ENCODE results near the gene IZUMO2. TPM values are rescaled to one million over a fixed set of nuclear protein-coding genes. Genes with fewer than 3 reads are reported as not detected.
A peak's percentile ranks its signal among the peaks of the same experiment; 100 is the strongest.
"Not testable (repeated sequence)": the region's sequence is repeated elsewhere in the genome, so short reads cannot be mapped to it uniquely, and the experiment has no call there.

Gene IZUMO2
- total RNA-seq, 1 donor from 2014 or later, result not detected

DNA sequence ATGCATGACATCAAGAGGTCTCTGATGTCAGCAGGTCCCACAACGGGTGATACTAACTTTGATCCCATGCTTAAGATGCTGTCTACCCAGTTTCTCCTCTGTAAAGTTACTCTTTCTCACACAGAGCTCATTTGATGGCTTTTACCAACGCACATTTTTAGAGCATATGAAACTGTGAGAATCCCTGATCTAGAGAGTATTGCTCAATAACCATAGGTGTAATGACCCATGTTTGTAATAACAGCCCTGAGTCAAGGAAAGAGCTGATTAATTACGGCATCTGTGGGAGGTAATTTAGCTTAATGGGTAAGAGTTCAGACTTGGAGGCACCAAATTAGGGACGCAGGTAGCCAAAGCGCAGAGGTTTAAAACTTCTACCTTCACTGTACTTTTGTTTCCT, 18.0 kb upstream of the IZUMO2 start:
- no peak for DNase-seq

GRCh38 chr19:50178859-50179537, 15.9 kb upstream of the IZUMO2 start:
- no peak for DNase-seq

DNA sequence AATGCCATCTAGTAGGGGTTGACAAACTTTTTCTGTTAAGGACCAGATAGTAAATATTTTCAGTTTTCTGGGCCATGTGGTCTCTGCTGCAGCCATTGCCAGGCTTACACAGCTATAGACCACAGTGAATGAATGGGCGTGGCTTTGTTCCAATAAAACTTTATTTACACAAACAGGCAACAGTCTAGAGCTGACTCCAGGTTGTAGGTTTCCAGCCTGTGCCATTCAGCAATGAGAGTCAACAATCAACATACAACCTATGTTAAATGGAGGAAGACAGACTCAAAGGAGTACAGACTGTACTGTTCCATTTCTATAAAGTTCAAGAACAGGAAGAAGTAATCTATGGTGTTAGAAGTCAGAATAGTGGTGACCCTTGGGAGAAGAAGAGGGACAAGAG, 15.2 kb upstream of the IZUMO2 start:
- DNase-seq, result no peak

- DNase-seq, result no peak
Observed at GRCh38 chr19:50176775-50177174, 13.7 kb upstream of the IZUMO2 start.

- DNase-seq, result no peak
Observed at GRCh38 chr19:50175924-50176323, 12.8 kb upstream of the IZUMO2 start.

DNA sequence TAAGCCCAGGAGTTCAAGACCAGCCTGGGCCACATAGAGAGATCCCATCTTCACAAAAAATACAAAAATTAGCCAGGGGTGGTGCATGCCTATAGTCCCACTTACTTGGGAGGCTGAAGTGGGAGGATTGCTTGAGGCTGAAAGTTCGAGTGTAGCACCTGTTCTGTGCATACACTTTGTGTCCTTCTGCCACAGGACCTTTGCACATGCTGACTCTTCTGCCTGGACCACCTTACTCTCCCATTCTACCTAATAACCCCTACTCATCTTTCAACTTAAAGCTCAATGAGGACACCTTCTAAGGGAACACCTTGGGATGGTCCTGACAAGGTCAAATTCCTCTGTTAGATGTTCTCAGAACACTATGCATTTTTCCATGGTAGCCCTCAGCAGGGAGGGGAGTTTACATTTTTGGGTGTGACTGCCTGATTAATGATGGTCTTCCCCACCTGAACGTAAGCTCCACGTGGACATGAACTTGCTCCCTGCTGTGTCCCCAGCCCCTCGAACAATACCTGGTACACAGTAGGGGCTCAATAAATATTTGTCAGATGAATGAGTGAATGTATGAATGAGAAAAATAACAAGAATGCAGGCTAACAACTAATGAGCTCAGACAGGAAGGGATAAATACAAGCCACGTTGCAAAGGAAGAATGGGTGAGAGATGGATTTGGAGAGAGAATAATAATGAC, 11.2 kb upstream of the IZUMO2 start:
- DNase-seq, result no peak

DNA sequence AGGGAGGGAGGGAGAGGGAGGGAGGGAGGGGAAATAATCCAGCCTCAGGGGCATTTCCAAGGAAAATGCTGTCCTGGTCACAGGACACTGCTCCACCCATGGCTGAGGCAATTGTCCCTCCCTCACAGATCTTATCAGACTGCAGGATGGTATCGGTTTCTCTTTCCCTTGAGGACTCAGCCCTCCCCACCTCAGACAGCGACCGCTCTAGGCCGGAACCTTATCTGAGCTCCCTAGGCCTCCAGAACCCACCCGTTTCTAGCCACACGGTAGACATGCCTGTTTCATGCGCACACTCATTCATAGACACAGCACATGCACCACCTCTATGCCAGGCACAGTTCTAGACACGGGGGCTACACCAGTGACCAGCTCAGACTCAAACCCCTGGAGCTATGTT, 10.0 kb upstream of the IZUMO2 start:
- DNase-seq, result no peak

DNA sequence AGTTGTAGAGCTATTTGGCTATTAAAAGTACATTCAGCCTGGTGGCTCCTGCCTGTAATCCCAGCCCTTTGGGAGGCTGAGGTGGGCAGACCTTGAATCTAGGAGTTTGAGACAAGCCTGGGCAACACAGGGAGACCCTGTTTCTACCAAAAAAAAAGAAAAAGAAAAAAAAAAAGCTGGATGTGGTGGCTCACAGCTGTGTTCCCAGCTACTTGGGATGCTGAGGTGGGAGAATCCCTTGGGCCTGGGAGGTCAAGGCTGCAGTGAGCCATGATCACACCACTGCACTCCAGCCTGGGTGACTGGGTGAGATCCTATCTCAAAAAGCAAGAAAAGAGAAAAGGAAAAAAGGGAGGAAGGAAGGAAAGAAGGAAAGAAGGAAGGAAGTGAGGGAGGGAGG, 9.6 kb upstream of the IZUMO2 start:
- DNase-seq, result no peak

GRCh38 chr19:50171752-50172151, 8.7 kb upstream of the IZUMO2 start:
- no peak for DNase-seq

GRCh38 chr19:50167314-50167721, 4.2 kb upstream of the IZUMO2 start:
- no peak for DNase-seq

DNA sequence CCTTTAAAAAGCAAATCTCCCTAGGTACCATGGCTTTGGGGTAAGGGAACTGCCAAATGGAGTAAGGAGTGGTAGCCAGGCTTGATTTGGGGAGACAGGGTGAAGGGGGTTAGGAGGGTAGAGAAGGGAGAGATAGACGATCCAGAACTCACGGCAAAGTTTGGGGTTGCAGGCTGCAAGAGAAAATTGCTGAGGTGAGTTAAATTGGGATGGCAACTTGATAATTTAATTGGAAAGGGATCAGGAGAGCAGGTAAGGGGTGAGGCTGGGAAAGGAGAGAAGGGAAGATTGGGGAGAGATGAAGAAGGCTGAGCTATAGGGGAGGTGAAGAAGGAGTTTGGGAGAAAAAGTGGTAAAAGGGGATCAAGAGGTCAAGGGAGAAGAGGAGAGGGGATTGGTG, 4.0 kb downstream of the IZUMO2 start:
- DNase-seq, result no peak

DNA sequence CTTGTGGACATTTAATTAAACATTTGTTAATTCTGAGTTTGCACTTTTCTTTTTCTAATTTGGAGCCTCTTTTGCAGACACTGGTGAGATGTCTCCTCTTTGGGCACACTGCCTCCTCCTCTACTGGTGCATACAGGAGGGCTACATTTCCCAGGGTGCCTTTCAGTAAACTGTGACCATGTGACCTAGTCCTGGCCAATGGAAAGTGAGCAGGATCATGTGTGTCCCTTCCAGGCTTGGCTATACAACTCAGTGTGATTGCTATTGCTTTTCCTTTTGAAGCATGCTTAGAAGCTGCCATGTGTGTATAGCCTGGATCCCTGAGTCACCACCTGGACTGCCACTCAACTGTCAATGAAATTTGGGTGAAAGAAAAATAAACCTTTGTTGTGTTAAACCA, 4.5 kb downstream of the IZUMO2 start:
- no peak for DNase-seq

- no peak for DNase-seq
Observed at GRCh38 chr19:50155520-50156109, 7.5 kb downstream of the IZUMO2 start.

DNA sequence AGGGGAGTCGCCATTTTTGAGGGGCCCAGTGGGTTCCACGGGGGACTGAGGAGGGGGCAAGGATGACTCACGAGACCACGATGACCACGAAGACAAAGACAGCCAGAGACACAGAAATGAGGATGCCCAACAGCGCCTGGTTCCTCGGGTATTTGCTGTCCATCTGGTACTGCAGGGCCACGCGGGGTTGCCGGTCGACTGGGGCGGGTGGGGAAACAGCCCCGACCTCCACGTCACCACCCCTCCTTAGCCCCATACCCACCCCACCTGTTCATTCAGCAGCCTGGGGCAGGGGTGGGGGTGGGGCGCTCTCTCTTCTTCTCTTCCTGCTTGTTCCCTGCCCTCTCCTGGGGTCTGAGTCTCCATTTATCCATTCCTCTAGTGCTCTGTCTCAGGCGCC, 8.6 kb downstream of the IZUMO2 start:
- DNase-seq, result no peak

DNA sequence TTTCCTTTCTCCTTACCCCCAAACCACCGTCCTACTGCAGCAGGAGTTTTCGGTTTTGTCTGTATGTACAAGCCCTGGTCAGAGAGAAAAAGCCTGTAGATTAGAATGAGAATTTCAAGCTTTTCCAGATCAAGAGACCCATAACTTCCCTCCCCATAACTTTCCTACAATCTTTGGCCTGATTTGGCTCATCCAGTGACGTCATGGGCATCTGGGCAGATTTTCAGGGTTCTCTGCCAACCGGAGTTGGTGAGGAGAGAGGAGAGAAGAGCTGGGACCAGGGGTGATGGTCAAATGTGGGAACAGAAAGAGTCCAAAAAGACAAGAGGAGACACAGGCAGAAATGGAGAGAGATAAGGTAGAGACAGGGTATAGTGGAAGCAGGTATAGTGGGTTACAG, 10.5 kb downstream of the IZUMO2 start:
- no peak for DNase-seq

GRCh38 chr19:50148528-50148927, 14.6 kb downstream of the IZUMO2 start:
- no peak for DNase-seq

DNA sequence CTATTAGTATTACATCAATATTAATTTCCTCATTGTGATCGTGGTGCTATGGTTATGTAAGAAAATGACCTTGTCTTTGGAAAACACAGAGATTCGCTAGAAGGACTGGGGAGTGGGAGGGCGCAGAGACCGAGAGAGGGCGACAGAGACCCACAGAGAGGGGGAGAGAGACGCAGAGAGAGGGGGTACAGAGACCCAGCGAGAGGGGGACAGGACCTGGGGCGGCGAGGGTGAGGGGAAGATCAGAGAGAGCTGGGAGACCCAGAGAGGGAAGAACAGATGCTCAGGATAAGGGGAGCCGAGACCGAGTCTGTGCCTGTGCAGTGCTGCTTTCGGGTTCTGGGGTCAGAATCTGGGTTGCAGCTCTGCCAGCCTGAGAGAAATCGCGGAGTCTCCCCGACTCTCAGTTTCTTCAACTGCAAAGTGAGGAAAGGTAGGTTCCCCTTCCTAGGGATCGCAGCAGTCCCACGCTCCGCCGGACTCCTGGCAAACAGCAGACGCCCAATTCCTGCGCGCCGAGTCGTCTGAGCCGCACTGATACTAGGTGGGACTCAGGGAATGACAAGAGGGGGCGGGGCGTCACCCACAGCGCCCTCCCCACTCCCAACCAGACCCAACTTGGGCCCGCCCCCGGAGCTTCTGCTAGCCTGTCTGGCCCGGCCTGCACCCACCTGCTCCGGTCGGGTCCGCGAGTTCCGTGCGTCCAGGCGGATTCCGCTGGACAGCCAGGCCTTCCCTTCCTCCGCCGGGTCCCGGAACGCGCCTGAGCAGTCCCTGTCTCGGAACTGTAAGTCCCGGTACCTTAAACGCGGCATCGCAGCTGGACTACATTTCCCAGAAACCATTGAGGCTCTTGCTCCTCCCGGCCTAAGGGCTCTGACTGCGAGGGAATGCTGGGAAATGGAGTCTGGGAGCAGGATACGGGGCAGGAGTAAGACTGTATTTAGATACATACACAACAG, 15.3 kb downstream of the IZUMO2 start:
- DNase-seq, result peak; percentile 93

- DNase-seq, result peak; percentile 12
Observed at GRCh38 chr19:50141921-50142320, 21.2 kb downstream of the IZUMO2 start.

DNA sequence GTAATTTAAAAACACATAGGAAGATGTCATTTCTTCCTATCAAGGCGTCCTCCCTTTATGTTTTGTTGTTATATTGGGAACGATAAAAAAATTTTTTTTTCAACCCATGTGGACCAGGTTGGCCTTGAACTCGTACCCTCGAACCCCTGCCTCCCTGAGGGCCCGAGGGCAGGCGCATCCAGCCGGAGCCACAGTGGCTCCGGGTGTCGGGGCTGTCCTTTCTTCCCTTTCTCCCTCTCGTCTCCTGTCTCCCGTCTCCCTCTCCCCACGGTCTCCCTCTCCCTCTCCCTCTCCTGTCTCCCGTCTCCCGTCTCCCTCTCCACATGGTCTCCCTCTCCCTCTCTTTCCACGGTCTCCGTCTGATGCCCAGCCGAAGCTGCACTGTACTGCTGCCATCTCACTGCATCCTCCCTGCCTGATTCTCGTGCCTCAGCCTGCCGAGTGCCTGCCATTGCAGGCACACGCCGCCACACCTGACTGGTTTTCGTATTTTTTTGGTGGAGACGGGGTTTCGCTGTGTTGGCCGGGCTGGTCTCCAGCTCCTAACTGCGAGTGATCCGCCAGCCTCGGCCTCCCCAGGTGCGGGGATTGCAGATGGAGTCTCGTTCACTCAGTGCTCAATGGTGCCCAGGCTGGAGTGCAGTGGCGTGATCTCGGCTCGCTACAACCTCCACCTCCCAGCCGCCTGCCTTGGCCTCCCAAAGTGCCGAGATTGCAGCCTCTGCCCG, 22.8 kb downstream of the IZUMO2 start:
- not testable (repeated sequence) for DNase-seq

GRCh38 chr19:50136603-50137365, 26.3 kb downstream of the IZUMO2 start:
- DNase-seq, result not testable (repeated sequence)

GRCh38 chr19:50135856-50136602, 27.1 kb downstream of the IZUMO2 start:
- not testable (repeated sequence) for DNase-seq
